CD4-positive, alpha-beta T cell treated with Interleukin-4 for 1 hour (primary cell): ENCODE results near the gene OXLD1.

Source experiments
- DNase-seq, 2 donors: peaks; one replicate each; pipeline ENCODE4 v3.0.0-alpha.2; 2020 to 2022

OXLD1 gene

GRCh38 chr17:81682565-81683207 lies 16.3 kb upstream of the OXLD1 start:
- DNase-seq, result no peak

DNA sequence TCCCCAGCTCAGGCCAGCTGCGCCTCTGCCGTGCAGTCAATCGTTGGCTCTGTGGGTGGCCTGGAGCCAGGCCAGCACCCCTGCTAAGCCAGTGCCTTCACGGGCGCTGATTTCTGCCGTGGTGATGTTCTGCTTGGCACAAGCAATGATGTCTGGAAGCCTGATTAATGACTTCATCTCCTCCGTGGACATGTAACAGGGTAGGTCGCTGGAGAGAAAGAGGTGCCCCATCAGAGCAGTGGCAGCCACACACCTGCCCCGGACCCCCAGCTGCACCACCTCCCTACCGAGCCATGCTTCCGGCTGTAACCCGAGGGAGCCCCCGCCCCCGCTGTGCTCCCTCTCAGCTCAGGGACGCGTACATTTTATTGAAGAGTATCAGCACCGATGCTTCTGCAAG lies 15.3 kb upstream of the OXLD1 start:
- no peak for DNase-seq

DNA sequence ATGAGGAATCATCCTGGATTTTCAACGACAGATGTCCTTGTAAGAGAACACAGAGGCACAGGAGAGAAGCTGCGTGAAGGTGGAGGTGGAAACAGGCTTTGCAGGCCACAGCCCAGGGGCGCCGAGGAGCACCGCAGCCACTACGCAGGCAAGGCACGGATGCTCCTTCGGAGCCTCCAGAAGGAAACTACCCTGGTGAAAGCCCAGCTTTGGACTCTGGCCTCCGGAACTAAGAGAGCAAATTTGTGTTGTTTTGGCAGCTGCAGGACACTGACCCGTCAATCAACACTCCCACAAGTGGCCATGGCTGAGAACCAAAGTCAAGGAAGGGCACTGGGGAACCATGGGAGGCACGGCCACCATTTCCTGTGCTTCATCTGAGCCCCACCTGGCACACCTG lies 13.7 kb upstream of the OXLD1 start:
- DNase-seq, result no peak

- no peak for DNase-seq
These were observed 10.5 kb upstream of the OXLD1 start for GRCh38 chr17:81676906-81677305.

DNA sequence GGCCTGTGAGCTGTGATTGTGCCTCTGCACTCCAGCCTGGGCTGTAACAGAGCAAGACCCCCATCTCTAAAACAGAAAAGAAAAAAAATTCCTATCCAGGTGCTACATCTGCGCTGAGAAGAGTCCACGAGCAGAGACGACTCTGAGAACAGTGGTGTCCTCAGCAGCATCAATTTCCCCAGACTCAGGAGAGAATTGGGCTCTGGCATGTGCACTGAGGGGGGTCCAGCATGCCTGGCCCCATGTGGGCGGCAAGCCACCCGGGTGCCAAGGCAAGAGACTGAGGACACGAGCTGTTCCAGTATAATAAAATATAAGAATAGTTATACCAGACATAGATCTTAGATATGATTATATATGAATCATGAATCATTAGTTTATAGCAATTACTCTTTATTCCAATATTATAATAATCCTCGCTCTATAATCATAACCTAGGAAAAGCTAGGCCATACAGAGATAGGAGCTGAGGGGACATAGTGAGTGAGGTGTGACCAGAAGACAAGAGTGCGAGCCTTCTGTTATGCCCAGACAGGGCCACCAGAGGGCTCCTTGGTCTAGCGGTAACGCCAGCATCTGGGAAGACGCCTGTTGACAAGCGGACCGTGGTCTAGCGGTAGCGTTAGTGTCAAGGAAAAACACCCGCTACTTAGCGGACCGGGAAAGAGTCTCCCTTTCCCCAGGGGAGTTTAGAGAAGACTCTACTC lies 9.3 kb upstream of the OXLD1 start:
- DNase-seq, result peak; percentile 42 to 46

DNA sequence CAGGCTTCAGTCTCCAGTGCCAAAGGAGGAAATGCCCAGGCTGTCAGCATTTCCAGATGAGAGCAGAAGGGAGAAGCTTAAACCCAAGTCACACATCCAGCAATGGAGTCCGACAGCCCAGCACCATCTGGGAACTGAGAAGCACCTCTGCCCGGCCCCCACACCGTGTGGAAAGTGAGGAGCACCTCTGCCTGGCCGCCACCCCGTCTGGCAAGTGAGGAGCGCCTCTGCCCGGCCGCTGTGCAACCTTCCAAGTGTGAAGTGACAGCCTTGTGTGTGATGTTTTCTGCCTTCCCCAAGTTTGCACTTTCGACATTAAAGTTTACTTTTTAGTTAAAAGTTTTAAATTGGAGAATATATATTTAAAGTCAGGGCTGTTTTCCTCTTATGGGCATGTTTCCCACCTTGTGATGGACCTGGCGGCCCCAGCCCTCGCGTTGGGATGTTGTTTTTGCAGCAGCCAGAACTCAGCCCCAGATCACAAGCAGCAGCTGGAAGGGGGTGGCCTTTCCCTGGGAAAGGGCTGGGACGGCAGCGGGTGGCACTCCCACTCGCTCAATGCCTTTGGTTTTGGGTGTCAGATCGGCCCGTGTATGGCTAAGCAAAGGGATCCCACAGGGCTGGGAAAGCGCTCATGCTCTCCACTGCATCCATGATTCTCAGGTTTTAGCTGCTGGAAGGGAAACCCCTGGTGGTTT lies 7.3 kb upstream of the OXLD1 start:
- no peak for DNase-seq

DNA sequence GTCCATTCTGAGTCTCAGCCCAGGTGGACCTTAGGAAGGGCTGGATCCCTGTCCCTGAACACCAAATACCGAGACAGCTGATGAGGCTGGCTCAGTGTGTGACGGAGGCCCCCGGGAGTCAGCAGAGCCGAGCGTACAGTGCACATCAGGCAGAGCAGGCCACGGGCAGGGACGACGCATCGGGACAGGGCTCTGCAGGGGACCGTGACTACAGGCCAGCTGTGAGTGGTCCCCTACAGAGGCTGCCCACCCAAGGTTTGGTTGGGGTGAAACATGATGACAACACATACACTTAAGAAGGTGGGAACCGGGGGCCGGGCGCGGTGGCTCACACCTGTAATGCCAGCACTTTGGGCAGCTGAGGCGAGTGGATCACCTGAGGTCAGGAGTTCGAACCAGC lies 6.5 kb upstream of the OXLD1 start:
- no peak for DNase-seq

DNA sequence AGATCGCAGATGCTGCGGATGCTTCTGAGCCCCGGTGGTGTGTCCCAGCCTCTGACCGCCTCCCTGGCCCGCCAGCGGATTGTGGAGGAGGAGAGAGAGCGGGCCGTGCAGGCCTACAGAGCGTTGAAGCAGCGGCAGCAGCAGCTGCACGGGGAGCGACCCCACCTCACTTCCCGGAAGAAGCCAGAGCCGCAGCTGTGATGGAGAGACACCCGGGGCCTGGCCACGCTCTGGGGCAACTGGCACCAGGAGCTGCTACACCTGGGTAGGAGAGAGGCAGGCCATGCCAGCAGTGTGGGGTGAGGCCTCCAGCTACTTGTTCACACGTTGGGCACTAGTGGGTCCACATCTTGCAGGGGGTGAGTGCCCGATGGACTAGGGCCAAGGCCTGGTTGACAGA lies 6.1 kb upstream of the OXLD1 start:
- no peak for DNase-seq

- no peak for DNase-seq
These were observed 1.3 kb upstream of the OXLD1 start for GRCh38 chr17:81667754-81668153.

- no peak for DNase-seq
These were observed 388 bp downstream of the OXLD1 start for GRCh38 chr17:81666092-81666341.

DNA sequence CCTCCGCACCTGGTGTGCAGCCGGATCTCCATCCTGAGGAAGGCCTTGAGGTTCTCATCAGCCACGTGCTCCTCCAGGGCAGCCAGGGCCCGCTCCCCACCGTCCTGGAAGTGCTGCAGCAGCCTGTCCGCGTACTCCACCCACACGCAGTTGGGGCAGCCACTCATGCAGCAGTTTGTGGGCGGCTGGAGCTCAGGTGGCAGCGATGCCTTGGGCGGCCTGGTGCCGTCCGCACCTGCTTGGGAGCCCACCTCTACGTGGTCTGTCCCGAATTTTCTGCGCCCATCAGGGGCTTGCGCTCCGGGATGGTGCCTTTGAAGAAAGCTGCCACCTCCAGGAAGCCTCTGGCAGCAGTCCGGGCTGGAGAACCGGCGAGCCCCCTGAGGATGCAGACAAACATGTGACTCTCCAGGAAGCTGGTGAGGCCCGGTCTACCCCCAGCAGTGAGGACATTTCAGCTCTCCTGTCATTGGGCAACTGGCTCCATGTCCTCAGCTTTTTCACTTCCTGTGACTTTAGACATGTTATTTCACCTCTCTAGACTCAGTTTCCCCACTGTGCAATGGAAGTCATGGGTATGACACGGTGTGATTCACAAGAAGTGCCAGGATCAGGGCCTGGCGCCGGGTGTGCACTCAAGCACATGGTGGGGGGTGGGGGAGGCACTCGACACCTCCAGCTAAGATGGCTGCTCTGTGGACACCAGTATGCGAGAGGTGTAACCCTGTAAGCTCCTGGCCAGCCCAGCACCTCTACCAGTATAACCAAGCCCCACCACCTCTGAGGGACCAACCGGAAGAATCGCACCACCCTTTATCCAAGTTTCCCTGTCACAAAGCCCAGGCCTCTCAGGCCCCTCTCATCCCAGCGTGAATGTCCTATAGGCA lies 957 bp downstream of the OXLD1 start:
- peak; percentile 39 to 42 for DNase-seq

DNA sequence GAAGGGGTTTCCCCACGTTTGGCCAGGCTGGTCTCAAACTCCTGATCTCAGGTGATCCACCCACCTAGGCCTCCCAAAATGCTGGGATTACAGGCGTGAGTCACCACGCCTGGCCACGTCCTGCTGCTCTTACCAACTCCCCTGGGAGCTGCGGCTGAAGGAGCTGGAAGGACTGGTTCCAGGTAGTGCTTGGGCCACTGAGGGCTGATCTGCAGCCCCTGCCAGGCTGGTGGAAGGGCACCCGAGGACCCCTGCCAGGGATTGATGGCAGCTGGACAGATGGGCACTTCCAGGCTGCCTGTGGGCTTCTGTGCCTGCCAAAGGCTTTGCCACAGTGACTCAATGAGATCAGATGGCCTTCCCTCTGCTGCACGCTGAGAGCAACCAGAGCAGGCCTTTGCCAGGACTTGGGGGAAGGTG lies 2.3 kb downstream of the OXLD1 start:
- no peak for DNase-seq

DNA sequence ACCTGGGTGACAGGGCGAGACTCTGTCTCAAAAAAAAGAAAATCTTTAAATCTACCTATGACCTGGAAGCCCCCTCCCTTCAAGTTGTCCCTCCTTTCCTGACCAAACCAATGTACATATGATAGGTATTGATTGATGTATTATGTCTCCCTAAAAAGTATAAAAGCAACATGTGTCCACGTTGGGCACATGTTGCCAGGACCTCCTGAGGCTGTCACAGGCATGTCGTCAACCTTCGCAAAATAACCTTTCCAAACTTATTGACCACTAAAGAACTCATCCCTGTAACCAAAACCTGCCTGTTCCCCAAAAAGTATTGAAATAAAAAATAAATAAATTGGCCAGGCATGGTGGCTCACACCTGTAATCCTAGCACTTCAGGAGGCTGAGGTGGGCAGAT lies 4.4 kb downstream of the OXLD1 start:
- no peak for DNase-seq

DNA sequence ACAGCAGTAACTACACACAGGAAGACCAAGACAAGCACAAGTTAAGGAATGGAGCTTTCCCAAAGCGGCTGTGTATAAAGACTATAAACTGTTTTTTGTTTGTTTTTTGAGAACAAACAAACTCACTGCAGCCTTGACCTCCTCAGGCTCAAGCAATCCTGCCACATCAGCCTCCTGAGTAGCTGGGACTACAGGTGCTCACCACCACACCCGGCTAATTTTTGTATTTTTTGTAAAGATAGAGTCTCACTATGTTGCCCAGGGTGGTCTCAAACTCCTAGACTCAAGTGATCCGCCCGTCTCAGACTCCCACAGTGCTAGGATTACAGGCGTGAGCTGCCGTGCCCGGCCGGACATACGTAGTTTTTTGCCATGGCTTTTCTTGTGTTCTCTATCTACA lies 6.0 kb downstream of the OXLD1 start:
- no peak for DNase-seq

- no peak for DNase-seq
These were observed 7.4 kb downstream of the OXLD1 start for GRCh38 chr17:81659038-81659437.

DNA sequence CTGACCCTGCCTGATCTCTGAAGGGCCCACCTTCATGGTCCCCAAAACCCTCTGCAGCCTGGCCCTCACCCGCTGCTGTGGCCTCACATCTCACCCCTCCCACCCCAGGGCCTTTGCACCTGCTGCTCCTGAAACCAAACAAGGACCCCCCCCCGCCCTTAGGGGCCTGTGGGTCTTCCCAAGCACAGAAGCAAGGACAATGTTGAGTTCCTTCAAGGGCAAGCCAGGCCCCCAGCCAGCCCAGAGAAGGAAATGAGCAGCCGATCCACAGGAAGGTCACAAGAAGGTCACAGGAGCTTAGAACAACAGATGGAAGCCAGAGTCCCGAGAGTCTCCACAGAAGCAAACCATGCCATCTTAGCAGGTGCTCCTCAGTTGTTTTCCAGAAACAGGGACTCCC lies 9.6 kb downstream of the OXLD1 start:
- no peak for DNase-seq

DNA sequence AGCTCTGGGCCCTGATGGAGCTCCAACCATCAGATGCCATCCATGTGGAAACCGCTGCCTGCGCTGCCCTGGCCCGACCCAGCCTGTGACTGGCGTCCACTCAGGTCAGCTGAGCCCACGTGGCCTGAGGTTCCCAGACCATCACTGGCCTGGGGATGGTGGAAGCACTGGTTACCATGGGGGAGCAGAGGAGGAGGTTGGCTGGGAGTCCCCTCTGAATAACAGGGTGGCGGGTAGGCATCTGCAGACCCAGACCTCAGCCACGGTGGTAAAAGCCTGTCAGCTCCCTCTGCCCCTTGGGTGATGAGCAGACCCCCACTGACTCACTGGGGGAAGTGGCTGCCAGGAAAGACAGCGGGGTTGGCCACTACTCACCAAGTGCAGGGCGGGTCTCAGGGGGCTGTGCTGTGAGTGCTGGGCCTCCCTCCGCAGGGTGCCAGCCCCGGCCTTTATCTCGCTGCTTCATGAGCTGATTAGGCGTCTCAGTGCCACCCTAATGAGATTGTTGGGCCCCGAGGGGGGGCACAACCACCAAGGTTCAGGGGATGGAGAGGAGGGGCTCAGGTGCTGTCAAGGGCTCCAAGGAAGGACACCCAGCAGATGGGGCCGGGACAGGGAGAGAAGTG lies 10.2 kb downstream of the OXLD1 start, which contains the start of gene PDE6G:
PDE6G (minus strand) TSS at position 425 of the 626 bp plus-strand sequence. CDS start 3,237 bp downstream, outside the sequence.
- DNase-seq, result no peak

- DNase-seq, result no peak
These were observed 10.9 kb downstream of the OXLD1 start for GRCh38 chr17:81655378-81656117.

DNA sequence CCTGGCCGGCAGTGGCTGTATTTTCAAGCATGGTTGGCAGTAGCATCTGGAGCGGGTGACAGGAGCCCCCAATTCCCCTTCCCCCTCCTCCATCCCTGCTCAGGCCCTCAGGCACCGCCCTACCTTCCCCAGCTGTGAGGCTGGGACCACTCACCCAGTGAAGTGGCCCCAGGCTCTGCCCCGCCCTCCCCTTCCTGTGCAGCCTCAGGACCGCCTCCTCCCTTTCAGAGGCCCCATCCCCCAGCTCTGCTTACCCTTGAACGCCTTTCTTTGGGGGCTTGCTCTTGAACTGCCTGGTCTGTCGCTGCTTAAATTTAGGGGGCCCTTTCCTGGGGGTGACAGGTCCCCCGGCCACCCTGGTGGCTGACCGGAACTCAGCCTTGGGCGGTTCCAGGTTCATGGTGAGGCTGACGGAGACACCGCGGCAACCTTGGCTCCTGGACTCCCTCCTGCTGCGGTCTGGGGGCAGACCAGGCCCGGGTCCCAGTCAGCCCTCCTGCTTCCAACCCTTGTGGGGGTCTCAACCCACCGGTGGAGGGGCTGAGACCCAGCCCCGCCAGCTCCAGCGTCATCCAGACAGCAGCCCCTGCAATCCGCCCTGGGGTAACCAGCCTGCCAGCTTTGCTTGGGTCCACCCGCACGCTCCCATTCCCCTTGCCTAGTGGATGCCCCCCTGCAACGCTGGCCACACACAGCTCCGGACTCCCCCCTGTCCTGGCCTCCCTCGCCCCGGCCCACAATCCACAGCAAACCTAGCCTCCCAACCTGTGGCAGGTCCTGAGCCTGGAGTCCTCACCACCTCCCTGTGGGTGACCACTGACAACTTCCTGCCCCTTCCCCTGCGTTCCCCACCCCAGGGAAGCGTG lies 13.3 kb downstream of the OXLD1 start:
- no peak for DNase-seq

- no peak for DNase-seq
These were observed 14.7 kb downstream of the OXLD1 start for GRCh38 chr17:81651692-81652091.

DNA sequence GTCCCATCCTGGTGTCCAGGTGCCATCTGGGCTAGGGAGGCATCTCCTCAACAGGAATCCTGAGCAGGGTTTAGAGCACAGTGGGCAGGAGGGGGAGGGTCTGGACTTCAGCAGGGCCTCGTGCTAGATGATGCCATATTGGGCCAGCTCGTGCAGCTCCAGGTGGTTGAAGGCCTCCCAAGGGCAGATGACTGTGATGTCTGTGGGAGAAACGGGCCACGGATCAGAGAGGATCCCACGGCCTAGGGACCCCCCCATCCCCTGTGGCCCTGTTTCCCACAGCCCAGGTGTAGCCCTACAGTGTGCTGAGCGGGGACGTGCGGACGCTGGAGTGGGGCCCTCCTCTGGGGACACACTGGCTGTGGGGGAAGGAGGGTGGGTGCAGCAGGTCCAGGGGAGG lies 15.5 kb downstream of the OXLD1 start:
- DNase-seq, result no peak
